ENCODE data around the gene LRRC30. TPM values are rescaled to one million over a fixed set of nuclear protein-coding genes. Genes with fewer than 3 reads are reported as not detected.

The LRRC30 gene
- total RNA-seq, 1 donor from 2014 or later: not detected

DNA sequence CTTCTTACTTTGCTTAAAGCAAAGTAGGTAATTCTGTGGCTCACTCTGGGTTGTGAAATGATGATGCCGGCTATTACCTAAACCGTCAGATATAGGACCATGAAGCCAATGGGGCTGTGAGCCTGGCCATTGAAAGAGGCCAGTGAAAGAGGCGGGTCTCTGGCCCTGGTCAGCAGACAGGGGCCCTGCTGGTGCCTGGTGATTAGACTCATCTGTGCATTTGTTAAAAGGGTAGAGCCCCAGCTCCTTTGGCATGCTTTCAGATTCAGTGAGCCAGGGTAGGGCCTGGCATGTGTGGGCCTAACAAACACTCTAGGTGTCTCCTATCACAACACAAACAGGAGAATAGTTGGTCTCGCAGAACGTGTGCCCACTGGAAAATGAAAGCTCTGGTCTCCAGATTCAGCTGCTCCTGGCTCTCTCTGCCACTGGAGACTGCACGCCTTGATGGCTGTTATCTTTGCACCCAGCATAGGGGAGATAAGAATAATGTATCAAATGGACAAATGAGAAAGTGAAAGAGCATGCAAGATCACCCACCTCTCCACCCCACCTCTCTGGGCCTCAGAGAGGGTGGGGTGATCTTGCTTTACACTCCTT lies 6.9 kb downstream of the LRRC30 start:
- DNase-seq (ENCODE audit: low spot score): no peak

DNA sequence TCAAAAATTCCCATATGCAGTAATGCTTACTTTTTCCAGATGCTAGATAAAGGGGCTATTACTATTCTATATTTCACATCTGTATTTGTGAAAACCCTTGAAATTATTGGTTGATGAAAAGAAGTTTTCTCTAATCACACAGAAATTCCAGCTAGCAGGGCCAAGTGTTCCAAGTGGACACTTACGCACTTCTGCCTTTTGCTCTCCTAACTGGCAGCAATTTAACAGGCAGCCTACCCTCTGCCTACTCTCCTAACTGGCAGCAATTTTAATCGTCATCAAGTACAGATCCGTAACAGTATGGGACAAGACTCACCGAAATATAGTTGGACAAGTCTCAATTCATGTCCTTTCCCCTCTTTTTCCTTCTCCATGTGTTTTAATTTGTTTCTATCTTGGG lies 12.0 kb downstream of the LRRC30 start:
- DNase-seq (ENCODE audit: low spot score): no peak

DNA sequence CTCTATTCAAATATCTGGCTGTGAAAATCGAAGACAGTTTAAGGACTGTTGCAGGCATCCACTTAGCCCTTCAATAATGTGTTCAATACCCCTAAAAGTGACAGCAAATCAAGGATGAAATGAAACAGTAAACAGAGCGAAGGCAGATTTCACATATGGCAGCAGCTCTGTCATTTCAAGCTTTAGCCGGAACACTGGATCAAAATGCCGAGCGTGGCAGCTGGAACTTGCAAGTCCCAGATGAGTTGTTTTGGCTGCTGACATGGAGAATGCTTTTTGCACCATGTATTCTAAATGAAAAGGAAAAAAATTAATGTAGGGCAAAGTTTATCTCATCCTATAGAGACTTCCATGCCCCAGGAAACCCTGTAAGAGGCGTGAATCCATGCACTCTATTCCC lies 18.0 kb downstream of the LRRC30 start:
- no peak for DNase-seq (ENCODE audit: low spot score)

DNA sequence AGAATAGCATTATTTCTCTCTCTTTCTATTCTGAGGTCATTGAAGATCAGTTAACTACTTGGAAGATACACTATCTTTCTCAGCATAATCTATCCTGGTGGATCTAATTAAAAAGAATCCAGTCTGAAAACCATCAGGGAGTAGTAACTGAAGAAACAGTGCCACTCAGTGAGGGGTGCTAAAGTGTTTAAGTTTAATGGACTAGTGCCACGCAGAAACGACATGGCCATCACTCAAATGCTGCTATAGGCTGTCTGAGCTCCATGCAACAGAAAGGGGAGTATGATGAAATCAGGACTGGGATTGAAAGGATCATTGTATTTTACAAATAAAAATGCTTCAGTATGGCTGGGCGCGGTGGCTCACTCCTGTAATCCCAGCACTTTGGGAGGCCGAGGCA lies 23.3 kb downstream of the LRRC30 start:
- no peak for DNase-seq (ENCODE audit: low spot score)

DNA sequence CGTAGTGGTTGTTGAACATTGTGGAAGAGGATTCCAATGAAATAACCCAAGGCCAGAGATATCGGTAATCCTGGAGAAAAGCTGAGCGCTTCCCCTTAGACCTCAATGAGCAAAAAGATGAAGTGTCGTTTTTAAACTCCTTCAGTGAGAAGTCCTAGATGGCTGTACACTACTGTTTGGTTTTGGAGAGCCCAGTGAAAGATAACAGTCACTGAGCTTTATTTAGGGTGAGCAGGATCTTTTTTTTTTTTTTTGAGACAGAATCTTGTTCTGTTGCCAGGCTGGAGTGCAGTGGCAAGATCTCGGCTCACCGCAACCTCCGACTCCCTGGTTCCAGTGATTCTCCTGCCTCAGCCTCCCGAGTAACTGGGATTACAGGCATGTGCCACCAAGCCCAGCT lies 24.2 kb downstream of the LRRC30 start:
- DNase-seq (ENCODE audit: low spot score): no peak

DNA sequence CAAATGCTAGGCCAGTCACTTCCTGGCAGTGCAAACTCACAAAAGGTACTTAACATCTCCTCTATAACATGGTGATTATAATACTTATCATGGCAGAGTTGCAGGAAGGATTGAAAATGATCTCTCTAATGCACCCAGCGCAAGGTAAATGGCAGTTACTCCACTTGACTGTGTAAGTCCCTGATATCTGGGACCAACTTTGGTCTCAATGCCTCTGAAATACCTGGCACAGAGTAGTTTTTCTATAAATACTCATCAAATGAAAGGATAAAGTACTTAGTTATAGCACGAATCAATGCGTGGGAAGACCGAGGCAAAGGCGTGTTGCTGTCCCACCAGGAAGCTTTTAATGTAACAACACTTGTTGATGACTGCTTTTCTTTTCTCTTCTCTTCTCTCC lies 24.8 kb downstream of the LRRC30 start:
- no peak for DNase-seq (ENCODE audit: low spot score)

DNA sequence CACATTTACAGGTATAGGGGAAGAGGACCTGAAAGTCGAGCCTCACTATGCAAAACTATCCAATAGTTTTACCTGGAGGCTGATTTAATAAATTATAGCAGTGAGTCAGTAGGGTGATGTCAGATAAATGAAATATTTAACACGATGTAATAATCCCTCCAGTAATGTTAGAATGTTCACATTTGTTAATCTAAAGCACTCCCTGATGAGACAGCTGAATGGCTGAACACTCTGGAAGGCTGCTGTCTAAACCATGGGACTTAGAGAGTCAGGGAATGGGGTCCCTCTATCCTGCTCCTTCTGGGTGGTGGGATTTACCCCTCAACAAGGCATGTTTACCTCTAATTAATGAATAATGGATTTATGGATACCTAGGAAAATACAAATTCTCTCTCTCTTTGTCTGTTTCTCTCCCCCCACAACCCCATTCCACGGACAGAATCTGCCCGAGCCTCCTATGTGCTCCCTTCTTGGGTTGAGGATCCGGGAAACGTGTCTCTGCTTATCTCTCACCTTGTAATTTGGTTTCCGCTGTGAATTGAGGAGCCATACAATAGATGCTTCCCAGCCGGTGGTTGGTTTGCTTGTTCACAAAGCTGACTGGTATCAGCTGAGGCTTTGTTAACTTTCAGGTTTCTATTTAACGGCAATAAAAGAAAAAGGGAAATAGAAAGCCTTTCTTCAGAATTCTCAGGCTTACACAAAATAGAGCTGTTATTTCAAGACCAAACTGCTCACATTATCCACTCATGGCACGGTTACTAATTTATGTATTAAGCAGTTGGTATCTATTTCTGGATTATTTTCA lies 25.9 kb downstream of the LRRC30 start:
- DNase-seq (ENCODE audit: low spot score): no peak

DNA sequence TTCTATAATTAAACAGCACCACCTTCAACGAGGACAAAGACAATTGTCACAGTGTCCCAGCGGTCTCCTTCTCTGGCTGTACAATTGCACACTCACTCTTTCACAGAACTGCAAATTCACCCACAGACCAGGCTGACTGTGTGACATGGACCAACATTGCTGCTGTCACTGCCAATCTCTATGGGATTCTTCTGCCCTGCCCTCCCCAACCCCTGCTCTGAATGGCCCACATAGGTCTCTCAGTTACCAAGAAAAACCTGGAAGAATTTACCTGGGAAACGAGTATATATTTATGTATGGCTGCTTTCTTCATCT lies 26.5 kb downstream of the LRRC30 start:
- DNase-seq (ENCODE audit: low spot score): no peak

DNA sequence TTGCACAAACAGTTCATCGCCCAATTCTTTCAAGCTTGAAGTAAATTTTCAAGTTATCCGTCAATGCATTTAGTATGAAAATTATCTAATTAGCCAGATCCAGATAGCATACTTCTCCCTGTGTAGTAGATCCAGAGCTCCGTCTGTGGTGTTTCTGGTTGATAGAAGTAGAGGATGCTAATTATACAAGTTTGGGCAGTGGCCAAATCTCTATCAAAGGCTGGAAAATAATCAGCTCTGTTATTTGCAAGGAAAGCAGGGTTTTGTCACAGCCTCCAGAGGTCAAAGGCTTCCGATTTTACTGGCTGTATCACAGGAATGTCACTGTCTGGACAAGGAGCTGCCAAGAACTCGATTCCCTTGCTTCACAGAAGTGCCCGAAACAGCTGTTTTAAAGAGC lies 28.6 kb downstream of the LRRC30 start:
- no peak for DNase-seq (ENCODE audit: low spot score)

DNA sequence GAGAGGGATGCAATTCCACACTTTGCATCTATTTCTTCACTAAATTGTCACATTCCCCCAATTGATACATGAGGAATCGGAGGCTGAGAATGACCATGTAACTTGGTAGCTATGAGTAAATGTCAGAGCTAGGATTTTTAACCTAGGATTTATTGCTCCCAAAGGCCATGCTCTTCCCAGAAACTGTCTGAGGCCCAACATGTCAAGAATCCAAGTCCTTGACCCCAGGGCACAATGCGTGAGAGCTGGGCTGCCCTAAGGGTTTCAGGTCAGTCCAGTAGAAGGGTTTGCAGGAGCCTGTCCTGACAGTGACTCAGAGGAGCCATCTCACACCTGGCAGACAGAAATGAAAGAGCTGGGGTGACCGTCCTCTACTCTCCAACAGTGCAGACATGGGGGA lies 30.3 kb downstream of the LRRC30 start:
- DNase-seq (ENCODE audit: low spot score): no peak

DNA sequence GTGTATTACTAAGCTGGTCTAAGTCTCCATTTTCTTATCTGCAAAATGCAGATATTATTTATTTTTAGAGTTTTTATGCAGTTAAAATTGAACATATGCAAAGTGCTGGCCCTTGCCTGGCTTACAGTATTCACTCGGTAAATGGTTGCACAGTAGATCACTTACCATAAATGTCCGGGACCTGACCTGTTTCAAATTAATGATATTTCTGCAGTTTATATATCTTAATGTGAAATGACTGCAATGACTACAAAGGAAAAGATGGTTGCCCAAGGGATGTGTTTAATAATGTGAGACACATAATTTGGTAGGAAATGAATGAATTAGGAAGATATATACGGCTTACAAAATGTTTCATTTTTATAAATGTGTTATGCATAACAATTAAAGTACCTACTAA lies 37.1 kb downstream of the LRRC30 start:
- no peak for DNase-seq (ENCODE audit: low spot score)

DNA sequence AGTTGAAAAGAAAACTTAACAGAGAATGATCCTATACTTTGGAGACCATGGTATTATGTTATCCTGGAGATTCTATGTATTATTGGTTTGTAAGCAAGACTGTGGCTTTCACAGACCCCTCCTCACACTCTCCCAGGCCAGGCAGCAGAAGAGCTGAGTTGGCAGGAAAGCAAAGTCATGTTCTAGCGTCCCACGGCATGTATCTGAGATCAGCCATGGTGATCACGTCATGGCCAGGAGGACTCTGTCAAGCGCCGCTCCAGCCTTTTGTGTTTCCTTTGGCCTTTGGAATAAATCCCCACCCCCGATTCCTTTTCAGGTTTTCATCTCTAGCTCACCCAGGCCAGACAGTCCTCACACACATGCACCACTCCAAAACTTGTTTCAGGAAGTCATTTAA lies 39.1 kb downstream of the LRRC30 start:
- no peak for DNase-seq (ENCODE audit: low spot score)

DNA sequence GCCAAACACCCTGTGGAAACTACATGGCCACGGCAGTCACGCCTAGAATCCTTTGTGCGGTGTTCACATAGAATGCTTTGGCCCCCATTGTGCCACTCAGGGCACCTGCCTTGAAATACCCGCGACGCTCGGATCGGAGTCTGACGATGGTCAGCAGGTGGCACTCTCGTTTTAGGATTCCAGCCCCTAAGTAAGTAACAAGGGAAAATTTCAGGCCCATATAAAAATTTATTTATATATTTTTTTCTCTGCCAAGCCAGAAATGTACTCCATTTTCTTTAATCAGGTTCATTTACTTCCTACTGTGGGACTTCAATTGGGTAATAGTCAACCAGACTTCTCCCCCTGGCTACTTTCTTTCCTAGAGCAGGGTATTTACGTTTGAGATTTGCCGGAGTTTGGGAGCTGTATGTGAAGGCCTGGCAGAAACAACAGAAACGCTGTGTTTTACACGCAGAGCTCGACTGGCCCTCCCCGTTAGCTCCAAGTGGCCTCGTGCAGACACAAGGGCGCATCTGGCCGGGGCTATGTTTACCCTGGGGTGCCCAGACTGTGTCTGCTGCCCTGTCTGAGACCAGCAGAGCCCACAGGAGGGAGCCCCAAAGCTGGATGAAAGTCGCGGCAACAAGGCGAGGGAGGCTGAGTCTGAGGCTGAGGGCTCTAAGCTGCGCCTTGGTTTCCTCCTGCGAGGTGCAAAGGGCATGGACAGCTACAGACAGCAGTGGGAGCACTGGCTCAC lies 41.6 kb downstream of the LRRC30 start:
- DNase-seq (ENCODE audit: low spot score): peak; percentile 75

DNA sequence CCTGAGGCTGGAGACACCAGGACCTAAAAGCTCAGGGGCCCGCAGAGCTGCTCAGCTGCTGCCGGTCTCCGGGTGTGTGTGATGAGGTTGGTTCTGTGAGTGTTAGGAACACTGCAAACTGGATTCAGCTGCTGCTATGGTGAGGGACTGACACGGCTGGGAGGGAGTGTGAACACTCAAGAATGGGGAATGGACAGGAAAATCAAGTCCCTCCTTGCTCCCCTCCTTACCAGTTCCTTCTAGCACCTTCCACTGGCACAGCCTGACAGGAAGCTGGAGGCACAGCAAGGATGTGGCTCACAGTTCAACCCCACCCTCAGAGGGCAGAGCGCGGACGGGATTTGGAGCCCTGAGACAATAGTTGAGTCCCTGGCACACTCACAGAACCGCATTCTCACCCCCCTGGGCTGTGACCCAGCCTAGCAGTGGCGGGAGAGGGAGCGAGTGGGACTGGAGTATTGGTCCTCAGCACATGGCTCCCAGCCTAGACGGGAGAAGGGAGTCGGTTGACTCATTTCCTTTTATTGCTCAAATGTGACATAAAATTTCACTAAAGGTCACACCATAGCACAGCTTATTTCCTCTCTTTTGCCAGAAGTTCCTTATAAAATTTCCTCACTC lies 42.5 kb downstream of the LRRC30 start:
- peak; percentile 42 for DNase-seq (ENCODE audit: low spot score)

DNA sequence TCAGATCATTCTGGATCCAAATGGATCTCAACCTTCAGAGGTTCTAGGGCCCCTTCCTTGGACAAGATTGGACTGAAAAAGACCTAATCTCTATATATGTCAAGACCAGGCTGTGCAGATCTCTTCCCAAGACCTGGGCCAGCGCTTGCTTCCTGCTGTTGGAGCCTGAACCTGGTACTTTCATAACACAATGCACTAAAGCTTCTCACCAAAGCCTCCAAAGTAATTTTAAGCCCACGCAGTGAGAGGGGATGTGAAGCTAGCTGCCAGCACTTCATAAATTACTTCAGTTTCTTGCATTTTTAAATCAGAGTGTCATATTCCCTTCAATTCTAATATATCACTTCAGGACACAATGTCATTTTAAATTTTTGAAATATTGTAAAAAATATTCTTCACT lies 50.7 kb downstream of the LRRC30 start:
- DNase-seq (ENCODE audit: low spot score): no peak

Other genes with a start within 250 kb of the LRRC30 start
- gene LAMA1, start 113.3 kb upstream of the LRRC30 start, total RNA-seq: 0.49 TPM

Measured in mucosa of gallbladder (tissue), 1 donor.